Measurements from ENCODE around the gene PFKFB3.
A peak's percentile ranks its signal among the peaks of the same experiment; 100 is the strongest.
"Not testable (repeated sequence)": the region's sequence is repeated elsewhere in the genome, so short reads cannot be mapped to it uniquely, and the experiment has no call there.

The PFKFB3 gene

GRCh38 chr10:6236349-6237198, 33.8 kb downstream of the PFKFB3 start:
- DNase-seq (ENCODE audit: low read depth in 2 of 2): no peak

- DNase-seq (ENCODE audit: low read depth in 2 of 2): no peak
These were observed 34.4 kb downstream of the PFKFB3 start for GRCh38 chr10:6237199-6237530.

- not testable (repeated sequence) for DNase-seq (ENCODE audit: low read depth in 2 of 2)
These were observed 36.0 kb downstream of the PFKFB3 start for GRCh38 chr10:6238587-6239212.

GRCh38 chr10:6239213-6239991, 36.7 kb downstream of the PFKFB3 start:
- DNase-seq (ENCODE audit: low read depth in 2 of 2): peak; percentile 96

- DNase-seq (ENCODE audit: low read depth in 2 of 2): no peak
These were observed 37.5 kb downstream of the PFKFB3 start for GRCh38 chr10:6240254-6240653.

GRCh38 chr10:6242089-6242488, 39.4 kb downstream of the PFKFB3 start:
- DNase-seq (ENCODE audit: low read depth in 2 of 2): no peak

GRCh38 chr10:6244510-6244909, 41.8 kb downstream of the PFKFB3 start:
- no peak for DNase-seq (ENCODE audit: low read depth in 2 of 2)

GRCh38 chr10:6247041-6247712, 44.4 kb downstream of the PFKFB3 start:
- DNase-seq (ENCODE audit: low read depth in 2 of 2): no peak

- DNase-seq (ENCODE audit: low read depth in 2 of 2): not testable (repeated sequence)
These were observed 46.2 kb downstream of the PFKFB3 start for GRCh38 chr10:6248908-6249307.

- DNase-seq (ENCODE audit: low read depth in 2 of 2): no peak
These were observed 47.0 kb downstream of the PFKFB3 start for GRCh38 chr10:6249698-6250097.

- DNase-seq (ENCODE audit: low read depth in 2 of 2): no peak
These were observed 48.0 kb downstream of the PFKFB3 start for GRCh38 chr10:6250745-6251144.

- DNase-seq (ENCODE audit: low read depth in 2 of 2): no peak
These were observed 51.5 kb downstream of the PFKFB3 start for GRCh38 chr10:6254201-6254600.

- no peak for DNase-seq (ENCODE audit: low read depth in 2 of 2)
These were observed 52.9 kb downstream of the PFKFB3 start for GRCh38 chr10:6255548-6256061.

- DNase-seq (ENCODE audit: low read depth in 2 of 2): no peak
These were observed 53.7 kb downstream of the PFKFB3 start for GRCh38 chr10:6256439-6256838.

- DNase-seq (ENCODE audit: low read depth in 2 of 2): no peak
These were observed 56.4 kb downstream of the PFKFB3 start for GRCh38 chr10:6259153-6259552.

GRCh38 chr10:6260843-6261242, 58.1 kb downstream of the PFKFB3 start:
- DNase-seq (ENCODE audit: low read depth in 2 of 2): no peak

- DNase-seq (ENCODE audit: low read depth in 2 of 2): no peak
These were observed 65.2 kb downstream of the PFKFB3 start for GRCh38 chr10:6267941-6268340.

GRCh38 chr10:6269432-6269831, 66.7 kb downstream of the PFKFB3 start:
- no peak for DNase-seq (ENCODE audit: low read depth in 2 of 2)

GRCh38 chr10:6269953-6270867, 67.5 kb downstream of the PFKFB3 start:
- DNase-seq (ENCODE audit: low read depth in 2 of 2): no peak

GRCh38 chr10:6270951-6271350, 68.2 kb downstream of the PFKFB3 start:
- no peak for DNase-seq (ENCODE audit: low read depth in 2 of 2)

- DNase-seq (ENCODE audit: low read depth in 2 of 2): no peak
These were observed 68.9 kb downstream of the PFKFB3 start for GRCh38 chr10:6271663-6272062.
